Endothelial cell of umbilical vein (primary cell): Measurements from ENCODE around the gene CNFN. TPM values are rescaled to one million over a fixed set of nuclear protein-coding genes. Genes with fewer than 3 reads are reported as not detected.

ENCODE experiments used
- BruUV-seq: library from RNA; stranded (reverse); fragments of 400-500 nt; replicated peaks from 2 replicates; lab custom pipeline; 2021; lab: Mats Ljungman, UMichigan
- CTCF ChIA-PET: fragments of 300-600, 350-600 bp; sonication (Branson Sonifier 250); formaldehyde crosslinking; loops from one replicate; lab custom pipeline; 2021; ENCODE audit warnings: antibody characterized with exemption, inconsistent platforms; lab: Charles Lee
- POLR2A ChIA-PET: fragments of 300-600, 350-600 bp; sonication (Branson Sonifier 250); formaldehyde crosslinking; loops from one replicate; lab custom pipeline; 2021; ENCODE audit warnings: antibody characterized with exemption, inconsistent platforms; lab: Charles Lee
- DNase-seq: peaks from one replicate; pipeline ENCODE4 v3.0.0-alpha.2; 2011; ENCODE audit warnings: low read depth, low spot score
- FAIRE-seq: peaks from 2 replicates; lab custom pipeline; 2011; peaks lifted over from hg19 to GRCh38; lab: Jason Lieb, UNC
- H2AFZ ChIP-seq: 2 replicates; pipeline ENCODE4 v1.6.0; 2012; ENCODE audit warnings: low read depth, low read length, control low read depth, inconsistent platforms
- H3K27ac ChIP-seq: 2 replicates; pipeline ENCODE4 v1.5.1; 2011; ENCODE audit warnings: low read depth, mild to moderate bottlenecking, control low read depth, low read length, moderate library complexity; ENCODE audit not compliant: insufficient read depth
- H3K27me3 ChIP-seq, 2 experiments: 2 replicates each; pipeline versions ENCODE4 v1.6.0 to v1.6.1; 2011; ENCODE audit warnings: low read length in 2 of 2, mixed read lengths in 1 of 2; ENCODE audit not compliant: control insufficient read depth in 2 of 2, insufficient read depth in 2 of 2
- H3K36me3 ChIP-seq, 2 experiments: 2 replicates in 1 of 2; 3 replicates in 1 of 2; pipeline ENCODE4 v1.5.1; 2011; ENCODE audit warnings: low read length in 2 of 2, mild to moderate bottlenecking in 1 of 2, moderate library complexity in 1 of 2; ENCODE audit not compliant: control insufficient read depth in 2 of 2, insufficient read depth in 2 of 2; ENCODE audit errors: extremely low read depth in 1 of 2
- H3K4me1 ChIP-seq: 3 replicates; pipeline ENCODE4 v1.5.1; 2011; ENCODE audit warnings: mild to moderate bottlenecking, low read length; ENCODE audit not compliant: control insufficient read depth, insufficient read depth; ENCODE audit errors: extremely low read depth
- H3K4me2 ChIP-seq: 2 replicates; pipeline ENCODE4 v1.6.1; 2011; ENCODE audit warnings: low read length, control low read depth, mixed read lengths; ENCODE audit not compliant: insufficient read depth
- H3K4me3 ChIP-seq, 3 experiments: fragments of 200-600 bp in 1 of 3; sonication (generic), shearing (Covaris generic) in 1 of 3; replicated peaks in 1 of 3; 2 replicates each; pipeline ENCODE4 v1.5.1; 2011 to 2016; ENCODE audit warnings: control low read depth in 3 of 3, low read length in 3 of 3, mild to moderate bottlenecking in 2 of 3, inconsistent platforms in 1 of 3, low read depth in 1 of 3, moderate library complexity in 1 of 3; ENCODE audit not compliant: insufficient read depth in 1 of 3
- H3K79me2 ChIP-seq: 2 replicates; pipeline ENCODE4 v1.6.0; 2012; ENCODE audit warnings: low read length, inconsistent platforms; ENCODE audit not compliant: control insufficient read depth, insufficient read depth
- H3K9ac ChIP-seq: replicated peaks from 2 replicates; pipeline ENCODE3; 2011; ENCODE audit warnings: low read length, control low read depth; ENCODE audit not compliant: insufficient read depth; ENCODE audit errors: extremely low read depth
- H3K9me1 ChIP-seq: replicated peaks from 3 replicates; pipeline ENCODE4 v1.6.0; 2011; ENCODE audit warnings: mild to moderate bottlenecking, low read length; ENCODE audit not compliant: control insufficient read depth, insufficient read depth; ENCODE audit errors: extremely low read depth
- H3K9me3 ChIP-seq: replicated peaks from 2 replicates; pipeline ENCODE4 v1.5.1; 2012; ENCODE audit warnings: low read length, inconsistent platforms; ENCODE audit not compliant: control insufficient read depth, insufficient read depth
- H4K20me1 ChIP-seq: replicated peaks from 2 replicates; pipeline ENCODE3; 2011; ENCODE audit warnings: mild to moderate bottlenecking, low read length; ENCODE audit not compliant: control insufficient read depth, insufficient read depth; ENCODE audit errors: extremely low read depth
- EZH2 ChIP-seq: IDR thresholded peaks from 2 replicates; pipeline ENCODE4 v1.6.1; 2012; ENCODE audit warnings: borderline replicate concordance, low read depth, mild to moderate bottlenecking, moderate library complexity, low read length, inconsistent platforms; ENCODE audit not compliant: severe bottlenecking
- FOS ChIP-seq: IDR thresholded peaks from 2 replicates; pipeline ENCODE4 v1.6.1; 2011; ENCODE audit warnings: mild to moderate bottlenecking, low read length, moderate library complexity, borderline replicate concordance; ENCODE audit not compliant: insufficient read depth
- GATA2 ChIP-seq: IDR thresholded peaks from 2 replicates; pipeline ENCODE4 v1.7.0; 2011; ENCODE audit warnings: low read depth, mild to moderate bottlenecking, moderate library complexity, mixed read lengths, low read length; ENCODE audit not compliant: insufficient read length, insufficient read depth
- JUN ChIP-seq: IDR thresholded peaks from 2 replicates; pipeline ENCODE4 v1.6.1; 2011; ENCODE audit warnings: borderline replicate concordance, low read depth; ENCODE audit not compliant: insufficient read length, insufficient read depth
- MAX ChIP-seq: IDR thresholded peaks from 2 replicates; pipeline ENCODE4 v1.6.1; 2011; ENCODE audit not compliant: insufficient read depth, insufficient read length
- MYC ChIP-seq: IDR thresholded peaks from one replicate; pipeline ENCODE4 v1.6.1; 2011; ENCODE audit warnings: mild to moderate bottlenecking, low read depth, low read length
- POLR2A ChIP-seq: IDR thresholded peaks from 2 replicates; pipeline ENCODE4 v1.6.1; 2012; ENCODE audit warnings: low read depth, mild to moderate bottlenecking, control low read depth, low read length
- POLR2AphosphoS5 ChIP-seq: IDR thresholded peaks from 2 replicates; pipeline ENCODE4 v1.6.1; 2012; ENCODE audit warnings: low read depth, mild to moderate bottlenecking, control low read depth, low read length, moderate library complexity; ENCODE audit not compliant: insufficient read depth
- dilution Hi-C: fragments of 300-500 bp; cut with MboI; formaldehyde crosslinking; loops from one replicate; pipeline ENCODE4 v1.15.0; 2019; ENCODE audit warnings: low sequenced_read_pairs; ENCODE audit not compliant: extremely low pct_ligation_motif_present
- intact Hi-C: fragments of 100-400 bp; cut with micrococcal nuclease; formaldehyde crosslinking; loops from one replicate; pipeline ENCODE4 v1.10.0; 2022
- polyA plus RNA-seq, 4 experiments: library from polyadenylated mRNA; depleted of rRNA in 3 of 4; stranded (reverse) in 3 of 4; unstranded in 1 of 4; fragments of >200 nt; gene quantifications; 2 replicates each; pipeline versions ENCODE4 v1.2.1 to v1.2.3, GENCODE V29; 2011 to 2012; ENCODE audit warnings: missing spikeins in 1 of 4
- total RNA-seq: library from RNA; stranded (reverse); gene quantifications from 2 replicates; pipeline ENCODE4 v1.2.3, GENCODE V29; 2021
- TF ChIP-seq, protein P1 (sequence below), 2 donors: IDR thresholded peaks; 1 replicate in 1 of 2; 2 replicates in 1 of 2; pipeline ENCODE4 v1.5.1; 2011; ENCODE audit warnings: low read length in 2 of 2, mild to moderate bottlenecking in 2 of 2, moderate library complexity in 2 of 2, control low read depth in 1 of 2, inconsistent platforms in 1 of 2, low read depth in 1 of 2; ENCODE audit not compliant: insufficient read depth in 1 of 2; ENCODE audit errors: extremely low read depth in 1 of 2

Gene CNFN
- total and polyA plus RNA-seq, 2 donors (not counting 3 experiments of a cell fraction or from before 2014, with no cell fraction given): 0.23 to 0.73 TPM

DNA sequence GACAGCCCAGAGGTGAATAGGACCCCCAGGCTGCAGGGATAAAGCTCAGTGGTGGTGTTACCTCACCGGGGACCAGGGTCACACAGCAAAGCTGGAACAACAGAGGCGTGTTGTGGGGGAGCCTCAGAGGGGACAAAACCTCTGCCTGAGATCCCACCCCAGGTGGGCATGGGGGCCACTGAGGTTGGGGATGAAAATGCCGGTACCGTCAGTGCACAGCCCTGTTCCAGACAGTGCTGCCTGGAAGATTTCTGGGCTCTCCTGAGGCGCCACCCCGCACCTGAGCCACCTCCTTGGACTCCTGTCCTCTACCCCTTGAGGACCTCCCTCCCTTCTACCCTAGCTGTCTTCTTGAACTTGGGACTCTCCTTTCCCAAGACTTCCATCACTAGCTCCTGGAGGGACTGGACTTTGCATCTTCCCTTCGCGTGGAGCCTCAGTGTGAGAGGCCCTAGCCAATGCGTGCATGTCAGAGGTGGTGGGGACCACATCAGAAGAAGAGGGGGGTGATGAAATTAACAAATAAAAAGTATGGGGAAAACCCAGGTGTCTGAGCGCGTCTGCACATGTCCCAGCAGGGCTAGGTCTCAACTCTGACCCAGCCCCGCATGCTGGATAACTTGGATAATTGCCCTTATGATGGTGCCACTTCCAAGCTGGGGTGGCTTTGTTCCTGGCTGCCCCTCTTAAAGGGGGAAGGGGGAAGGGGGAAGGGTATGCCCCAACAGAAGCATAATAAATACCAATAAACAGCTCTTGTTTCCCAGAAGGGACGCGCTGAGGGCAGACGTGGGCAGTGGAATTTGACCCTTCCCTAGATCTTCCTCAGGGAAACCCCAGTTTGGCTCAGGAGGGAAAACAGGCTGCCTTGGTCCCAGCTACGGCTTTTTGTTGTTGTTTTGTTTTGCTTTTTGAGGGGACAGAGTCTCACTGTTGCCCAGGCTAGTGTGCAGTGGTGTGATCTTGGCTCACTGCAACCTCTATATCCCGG lies 11.6 kb downstream of the CNFN start:
- H3K9ac ChIP-seq: no peak overlapping the region
- intact Hi-C loops: no loop called here
- POLR2A ChIA-PET: interaction anchor here (0.7 kb wide), 1 partner anchor 21 kb away, joined by 4 read pairs; no protein-coding TSS in a partner anchor
- TSS peak; percentile 45 for BruUV-seq
- H4K20me1 ChIP-seq: no peaks in the 10 kb centered on the region
- H3K4me3 ChIP-seq: no peak overlapping the region
- H3K27ac ChIP-seq: no peak overlapping the region
- no peaks in the 10 kb centered on the region for H3K9me3 ChIP-seq
- H3K79me2 ChIP-seq: no peaks in the 10 kb centered on the region
- FAIRE-seq (no peak), DNase-seq (no peak)
- no peaks in the 10 kb centered on the region for H3K27me3 ChIP-seq
- no peak overlapping the region for H3K4me2 ChIP-seq
- no peak overlapping the region for H2AFZ ChIP-seq
- CTCF ChIA-PET: interaction anchor here (0.9 kb wide), 2 partner anchors 9 to 22 kb away, joined by 3 read pairs; no protein-coding TSS in a partner anchor
- no peaks in the 10 kb centered on the region for H3K9me1 ChIP-seq
- H3K36me3 ChIP-seq: peaks cover 0 to 2% of the 10 kb centered on the region in 2 experiments
- H3K4me1 ChIP-seq: no peaks in the 10 kb centered on the region
- TF ChIP-seq FOS (no peak), MYC (no peak), POLR2AphosphoS5 (no peak), JUN (no peak), GATA2 (no peak), MAX (no peak), EZH2 (no peak), POLR2A (no peak)
- TF ChIP-seq, protein P1, sequence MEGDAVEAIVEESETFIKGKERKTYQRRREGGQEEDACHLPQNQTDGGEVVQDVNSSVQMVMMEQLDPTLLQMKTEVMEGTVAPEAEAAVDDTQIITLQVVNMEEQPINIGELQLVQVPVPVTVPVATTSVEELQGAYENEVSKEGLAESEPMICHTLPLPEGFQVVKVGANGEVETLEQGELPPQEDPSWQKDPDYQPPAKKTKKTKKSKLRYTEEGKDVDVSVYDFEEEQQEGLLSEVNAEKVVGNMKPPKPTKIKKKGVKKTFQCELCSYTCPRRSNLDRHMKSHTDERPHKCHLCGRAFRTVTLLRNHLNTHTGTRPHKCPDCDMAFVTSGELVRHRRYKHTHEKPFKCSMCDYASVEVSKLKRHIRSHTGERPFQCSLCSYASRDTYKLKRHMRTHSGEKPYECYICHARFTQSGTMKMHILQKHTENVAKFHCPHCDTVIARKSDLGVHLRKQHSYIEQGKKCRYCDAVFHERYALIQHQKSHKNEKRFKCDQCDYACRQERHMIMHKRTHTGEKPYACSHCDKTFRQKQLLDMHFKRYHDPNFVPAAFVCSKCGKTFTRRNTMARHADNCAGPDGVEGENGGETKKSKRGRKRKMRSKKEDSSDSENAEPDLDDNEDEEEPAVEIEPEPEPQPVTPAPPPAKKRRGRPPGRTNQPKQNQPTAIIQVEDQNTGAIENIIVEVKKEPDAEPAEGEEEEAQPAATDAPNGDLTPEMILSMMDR (IDR thresholded peaks at IDR 0.05; ENCODE audit: extremely low read depth in 1 of 2, insufficient read depth in 1 of 2, low read depth in 1 of 2, low read length in 2 of 2): no peak
- dilution Hi-C loops: no loop called here
